Hematopoietic multipotent progenitor cell treated with erythropoietin and hydrocortisone succinate and interleukin-3 and kit ligand, for 4 days (in vitro differentiated cells): ENCODE measurements around the gene LRIT1.
A peak's percentile ranks its signal among the peaks of the same experiment; 100 is the strongest.

Experiments
- DNase-seq: peaks from one replicate; pipeline ENCODE4 v3.0.0-alpha.2; 2015

LRIT1 gene

DNA sequence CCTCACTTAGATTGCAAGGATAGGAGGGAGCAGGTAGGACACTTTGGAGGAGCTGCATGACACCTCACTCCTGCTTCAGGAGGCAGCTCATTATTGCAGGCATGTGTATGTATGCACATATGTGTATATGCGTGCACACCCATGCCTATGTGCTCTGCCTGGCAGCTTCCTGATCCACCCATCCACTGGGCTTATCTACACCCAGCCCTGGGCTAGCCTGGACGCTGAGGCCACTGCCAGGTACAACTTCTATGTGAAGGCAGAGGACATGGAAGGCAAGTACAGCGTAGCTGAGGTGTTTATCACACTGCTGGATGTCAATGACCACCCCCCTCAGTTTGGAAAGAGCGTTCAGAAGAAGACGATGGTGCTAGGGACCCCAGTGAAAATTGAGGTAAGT is 29.3 kb downstream of the LRIT1 start:
- no peak for DNase-seq

GRCh38 chr10:84211566-84211965 is 29.8 kb downstream of the LRIT1 start:
- no peak for DNase-seq

- DNase-seq = no peak
Measured at GRCh38 chr10:84208023-84208422, 33.3 kb downstream of the LRIT1 start.

- DNase-seq = no peak
Measured at GRCh38 chr10:84205853-84206525, 35.4 kb downstream of the LRIT1 start.

DNA sequence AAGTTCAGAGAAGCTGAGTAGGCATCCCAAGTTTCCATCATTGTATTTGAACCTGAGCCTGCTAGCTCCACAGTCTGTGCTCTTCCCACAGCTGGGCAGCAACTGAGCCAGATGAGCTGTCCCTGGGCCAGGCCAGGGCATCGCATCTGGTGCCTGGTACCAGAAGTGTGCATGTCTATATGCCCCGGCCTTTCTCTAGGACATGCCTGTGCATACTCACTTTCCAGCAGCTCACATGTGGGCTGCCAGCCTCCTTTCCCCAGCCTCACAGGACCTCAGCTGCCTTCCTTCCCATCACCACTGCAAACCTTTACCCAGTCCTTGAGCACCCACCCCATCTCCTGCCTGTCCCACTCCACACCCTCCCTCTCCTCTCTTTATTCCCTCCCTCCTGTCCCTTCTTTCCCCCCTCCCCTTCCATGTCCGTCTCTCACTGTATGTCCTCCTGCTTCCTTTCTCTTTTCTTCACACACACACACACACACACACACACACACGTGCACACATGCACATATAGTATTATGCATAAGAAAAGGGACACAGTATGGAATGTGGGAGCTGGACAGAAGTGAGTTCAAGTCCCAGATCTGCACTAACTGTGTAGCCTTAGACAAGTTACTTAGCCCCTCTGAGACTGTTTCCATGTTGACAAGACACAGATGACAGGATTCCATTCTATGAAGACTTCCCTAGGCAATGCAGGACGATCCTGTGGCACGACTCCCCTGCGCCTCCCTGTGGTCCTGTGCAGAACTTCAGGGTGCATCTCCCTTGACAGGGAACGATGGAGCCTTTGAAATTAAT is 36.1 kb downstream of the LRIT1 start:
- peak; percentile 80 for DNase-seq

DNA sequence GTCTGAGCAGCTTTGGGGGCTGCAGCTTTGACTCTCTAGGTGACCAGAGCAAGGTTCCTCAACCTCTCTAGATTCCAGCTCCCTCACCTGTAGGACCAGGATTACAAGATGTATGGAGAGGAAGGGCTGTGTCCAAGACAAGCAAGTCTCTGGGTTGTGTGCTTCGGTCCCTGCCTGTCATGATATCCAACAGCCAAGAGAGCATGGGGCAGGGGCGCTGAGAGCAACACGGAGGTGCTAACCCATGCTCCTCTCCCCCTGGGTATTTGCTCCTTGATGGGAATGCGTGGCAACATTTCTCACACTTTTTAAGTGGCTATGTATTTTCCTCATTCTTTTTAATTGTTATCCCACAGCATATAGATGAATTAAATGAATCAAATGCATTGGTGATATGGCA is 36.7 kb downstream of the LRIT1 start:
- no peak for DNase-seq

- DNase-seq = peak; percentile 48
Measured at GRCh38 chr10:84204122-84204521, 37.2 kb downstream of the LRIT1 start.

DNA sequence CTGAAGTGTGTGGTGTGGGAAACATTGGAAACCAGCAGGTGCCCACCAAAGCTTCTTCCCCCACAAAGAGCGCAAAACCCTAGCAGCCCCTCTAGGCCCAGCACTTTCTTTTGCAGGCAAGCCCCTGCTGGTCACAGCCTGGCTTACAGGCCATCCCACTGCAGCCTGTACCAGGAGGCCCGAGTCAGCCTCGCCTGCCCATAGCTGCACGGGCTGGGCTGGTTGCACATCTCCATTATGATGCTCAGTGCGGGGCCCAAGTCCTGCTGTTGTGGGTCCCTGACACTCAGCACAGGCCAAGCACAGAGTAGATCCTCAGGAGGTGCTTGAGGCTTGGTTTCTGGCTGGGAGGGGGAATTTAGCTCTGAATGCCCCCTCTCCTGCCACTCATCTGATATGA is 39.0 kb downstream of the LRIT1 start:
- no peak for DNase-seq

GRCh38 chr10:84201682-84202081 is 39.7 kb downstream of the LRIT1 start:
- no peak for DNase-seq

- no peak for DNase-seq
Measured at GRCh38 chr10:84201244-84201606, 40.1 kb downstream of the LRIT1 start.

DNA sequence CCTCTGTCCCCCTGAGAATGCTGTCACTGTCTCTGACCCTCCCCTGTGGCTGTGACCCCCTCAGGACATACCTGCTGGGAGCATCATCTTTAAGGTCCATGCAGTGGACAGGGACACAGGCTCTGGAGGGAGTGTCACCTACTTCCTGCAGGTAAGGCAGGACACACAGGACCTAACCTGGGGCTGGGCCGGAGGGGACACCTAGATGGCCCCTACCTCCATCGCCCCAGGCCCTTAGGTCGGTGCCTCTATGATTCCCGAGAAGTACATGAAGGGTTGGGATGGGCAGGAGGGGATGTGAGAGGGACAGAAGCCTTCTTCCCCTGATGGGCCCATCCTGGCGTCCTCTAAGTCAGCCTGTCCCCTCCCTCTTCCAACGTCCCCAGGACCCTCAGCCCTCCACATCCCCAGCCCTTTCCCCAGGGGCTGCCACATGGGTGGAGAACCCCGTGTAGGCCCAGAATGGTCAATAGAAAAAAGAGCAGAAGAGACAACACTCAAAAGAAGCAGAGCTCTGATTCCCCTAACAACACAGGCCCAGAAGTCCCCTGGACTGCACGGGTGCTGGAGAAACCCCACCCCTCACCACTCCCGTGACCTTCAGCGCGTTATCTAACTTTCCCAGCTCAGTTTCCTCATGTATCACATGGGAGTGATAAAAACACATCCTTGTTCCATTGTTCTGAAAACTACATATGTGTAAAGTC is 40.7 kb downstream of the LRIT1 start:
- DNase-seq = peak; percentile 55

DNA sequence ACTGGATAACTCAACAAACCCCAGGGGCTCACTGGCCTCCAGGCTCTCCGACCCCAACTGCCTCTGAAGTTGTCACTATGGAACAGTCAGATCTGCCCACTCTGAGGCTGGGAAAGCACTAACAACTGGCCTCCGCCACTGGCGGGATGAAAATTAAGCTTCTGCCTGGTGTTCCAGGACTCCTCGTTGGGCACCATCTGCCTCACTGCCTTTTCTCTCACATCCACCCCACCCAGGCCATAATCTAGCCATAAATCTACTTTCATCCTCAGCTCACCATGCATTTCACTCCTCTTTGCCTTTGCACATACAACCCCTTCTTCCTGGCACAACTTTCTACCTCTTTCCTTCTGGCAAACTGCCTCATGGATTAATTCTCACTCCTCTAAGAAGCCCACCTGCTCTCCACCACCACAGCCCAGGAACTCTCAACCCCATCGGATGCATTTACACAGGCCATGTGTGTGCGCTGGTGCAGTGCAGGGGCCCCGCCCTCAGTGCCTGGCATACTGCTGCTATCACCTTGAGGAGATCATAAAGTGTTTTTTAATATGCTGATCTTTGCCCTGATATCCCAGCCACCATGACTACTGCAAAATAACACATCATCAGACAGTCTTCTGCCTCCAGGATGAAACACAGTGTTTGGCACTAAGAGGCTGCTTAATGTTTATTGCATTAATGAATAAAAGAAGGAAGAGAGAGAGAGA is 43.0 kb downstream of the LRIT1 start:
- no peak for DNase-seq

GRCh38 chr10:84197643-84198042 is 43.7 kb downstream of the LRIT1 start:
- DNase-seq = no peak

DNA sequence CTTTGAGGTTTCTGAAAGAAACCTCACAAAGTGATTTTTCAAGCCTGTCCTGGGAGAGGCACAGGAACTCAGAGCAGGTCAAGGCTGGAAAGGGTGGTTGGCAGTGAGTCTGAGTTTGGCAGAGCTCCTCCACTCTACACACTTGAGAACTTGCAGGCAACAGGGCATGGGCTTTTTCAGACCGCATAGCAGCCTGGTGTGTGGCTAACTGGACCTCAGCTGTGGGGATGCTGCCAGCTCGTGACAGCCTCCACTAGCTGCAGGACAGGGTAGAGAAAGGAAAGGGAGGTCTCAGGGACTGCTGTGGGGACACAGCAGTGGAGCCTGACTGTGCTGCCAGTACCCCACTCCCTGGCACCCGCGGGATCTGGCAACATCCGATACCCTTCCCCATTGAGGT is 44.4 kb downstream of the LRIT1 start:
- DNase-seq = no peak

GRCh38 chr10:84196083-84196482 is 45.3 kb downstream of the LRIT1 start:
- no peak for DNase-seq

- no peak for DNase-seq
Measured at GRCh38 chr10:84195044-84195830, 46.1 kb downstream of the LRIT1 start.

- peak; percentile 65 for DNase-seq
Measured at GRCh38 chr10:84194424-84195043, 46.8 kb downstream of the LRIT1 start, which contains the start of gene CDHR1. Gene CDHR1, plus strand, starts transcription at chr10:84194537. Its CDS starts 224 bp downstream, at chr10:84194761.

- DNase-seq = no peak
Measured at GRCh38 chr10:84193846-84194423, 47.4 kb downstream of the LRIT1 start.

DNA sequence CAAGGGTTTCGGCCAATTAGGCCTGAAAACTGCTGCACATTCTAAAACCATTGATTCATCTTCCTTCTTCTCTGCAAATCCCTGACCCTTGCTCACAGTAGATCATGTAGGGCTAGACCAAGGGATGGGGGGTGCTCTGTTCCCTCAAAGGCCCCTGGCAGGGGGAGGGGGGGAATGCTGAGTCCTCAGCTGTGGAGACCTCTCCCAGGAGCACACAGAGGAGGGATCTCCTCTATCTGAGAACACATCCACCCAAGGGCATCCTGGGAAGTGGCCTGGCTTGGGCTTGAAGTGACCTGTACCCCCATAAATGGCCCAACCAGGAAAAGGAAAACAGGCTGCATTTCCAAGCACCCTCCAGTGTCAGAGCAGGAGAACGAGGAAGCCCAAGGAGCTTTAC is 48.0 kb downstream of the LRIT1 start:
- DNase-seq = no peak

DNA sequence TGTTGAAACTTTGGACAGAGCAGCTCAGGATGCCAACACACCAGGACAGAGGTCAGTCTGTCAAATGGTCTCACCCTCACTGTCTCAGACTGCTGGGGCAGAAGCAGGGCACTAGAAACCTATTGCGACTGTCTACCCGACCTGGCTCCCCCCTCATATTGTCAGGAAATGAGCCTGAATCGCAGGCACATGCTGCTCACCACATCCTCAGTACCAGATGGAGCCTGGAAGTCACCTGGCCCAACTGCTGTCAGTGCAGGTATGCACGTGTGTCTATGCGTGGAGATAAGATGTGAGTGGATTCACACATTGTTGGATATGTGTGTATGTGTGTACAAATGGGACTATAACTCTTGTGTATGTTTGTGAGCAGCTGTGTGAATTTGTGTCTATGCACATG is 50.2 kb downstream of the LRIT1 start:
- no peak for DNase-seq

DNA sequence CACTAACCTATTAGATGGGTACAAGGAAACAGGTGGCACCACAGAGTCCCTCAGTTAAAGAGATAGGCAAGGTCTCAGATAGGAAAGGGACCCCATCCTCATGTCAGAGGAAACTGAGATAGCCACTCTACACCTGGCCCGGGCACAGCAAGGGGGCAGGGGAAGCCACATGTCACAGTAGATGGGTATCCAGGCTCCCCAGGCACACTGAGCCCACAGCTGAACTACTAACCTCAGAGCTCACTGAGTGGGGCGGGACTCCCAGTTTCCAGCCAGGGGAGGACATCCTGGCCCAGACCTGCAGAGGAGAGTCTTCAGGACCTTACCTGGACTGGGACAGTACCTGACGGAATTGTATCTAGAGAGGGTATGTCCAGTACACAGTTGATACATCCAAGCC is 50.7 kb downstream of the LRIT1 start:
- DNase-seq = no peak

DNA sequence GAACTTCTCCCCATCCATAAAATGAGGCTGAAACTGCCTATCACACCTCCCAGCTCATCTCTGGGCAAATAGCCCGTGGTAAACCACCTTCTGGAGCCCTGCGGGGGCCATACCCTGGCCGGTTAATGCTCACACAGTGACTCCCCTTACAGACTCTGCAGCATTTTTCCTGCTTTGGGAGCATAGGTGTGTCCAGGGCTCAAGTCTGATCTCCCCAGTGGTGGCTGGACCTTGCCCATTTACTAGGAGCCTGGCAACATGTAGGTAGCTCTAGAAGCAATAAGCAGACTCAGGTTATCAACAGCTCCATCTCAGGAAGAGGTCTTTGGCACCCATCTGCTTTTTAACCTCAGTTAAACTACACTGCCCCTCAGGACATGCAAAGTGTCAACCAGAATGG is 52.5 kb downstream of the LRIT1 start:
- DNase-seq = no peak
